Prostate gland (tissue), 2 donors: ENCODE results near the gene KASH5.

ENCODE experiments used
- POLR2A ChIP-seq: fragments of 450-650 bp; IDR thresholded peaks from one replicate; pipeline ENCODE4 v1.6.1; 2016; ENCODE audit warnings: antibody characterized with exemption, mild to moderate bottlenecking
- TF ChIP-seq, protein P1 (sequence below), 4 experiments: fragments of 200-600 bp in 2 of 4; fragments of 450-650 bp in 2 of 4; sonication (generic) in 2 of 4; IDR thresholded peaks; 1 replicate in 3 of 4; 2 replicates in 1 of 4; pipeline ENCODE4 v1.5.1; 2016 to 2019; ENCODE audit warnings: antibody characterized with exemption in 4 of 4, mild to moderate bottlenecking in 2 of 4, moderate library complexity in 2 of 4

GRCh38 chr19:49338691-49339300 is 49.3 kb upstream of the KASH5 start:
- TF ChIP-seq, protein P1, sequence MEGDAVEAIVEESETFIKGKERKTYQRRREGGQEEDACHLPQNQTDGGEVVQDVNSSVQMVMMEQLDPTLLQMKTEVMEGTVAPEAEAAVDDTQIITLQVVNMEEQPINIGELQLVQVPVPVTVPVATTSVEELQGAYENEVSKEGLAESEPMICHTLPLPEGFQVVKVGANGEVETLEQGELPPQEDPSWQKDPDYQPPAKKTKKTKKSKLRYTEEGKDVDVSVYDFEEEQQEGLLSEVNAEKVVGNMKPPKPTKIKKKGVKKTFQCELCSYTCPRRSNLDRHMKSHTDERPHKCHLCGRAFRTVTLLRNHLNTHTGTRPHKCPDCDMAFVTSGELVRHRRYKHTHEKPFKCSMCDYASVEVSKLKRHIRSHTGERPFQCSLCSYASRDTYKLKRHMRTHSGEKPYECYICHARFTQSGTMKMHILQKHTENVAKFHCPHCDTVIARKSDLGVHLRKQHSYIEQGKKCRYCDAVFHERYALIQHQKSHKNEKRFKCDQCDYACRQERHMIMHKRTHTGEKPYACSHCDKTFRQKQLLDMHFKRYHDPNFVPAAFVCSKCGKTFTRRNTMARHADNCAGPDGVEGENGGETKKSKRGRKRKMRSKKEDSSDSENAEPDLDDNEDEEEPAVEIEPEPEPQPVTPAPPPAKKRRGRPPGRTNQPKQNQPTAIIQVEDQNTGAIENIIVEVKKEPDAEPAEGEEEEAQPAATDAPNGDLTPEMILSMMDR (IDR thresholded peaks at IDR 0.05) = peak in 1 of 4 experiments; percentile 6
- no peak for TF ChIP-seq POLR2A
